ENCODE results near the gene RAI1. TPM values are rescaled to one million over a fixed set of nuclear protein-coding genes. Genes with fewer than 3 reads are reported as not detected.

RAI1 gene
- total and polyA plus RNA-seq, 2 of the 8 experiments (the other 6 are each of a cell fraction or from before 2014, with no cell fraction given): 0.39 to 1.2 TPM

DNA sequence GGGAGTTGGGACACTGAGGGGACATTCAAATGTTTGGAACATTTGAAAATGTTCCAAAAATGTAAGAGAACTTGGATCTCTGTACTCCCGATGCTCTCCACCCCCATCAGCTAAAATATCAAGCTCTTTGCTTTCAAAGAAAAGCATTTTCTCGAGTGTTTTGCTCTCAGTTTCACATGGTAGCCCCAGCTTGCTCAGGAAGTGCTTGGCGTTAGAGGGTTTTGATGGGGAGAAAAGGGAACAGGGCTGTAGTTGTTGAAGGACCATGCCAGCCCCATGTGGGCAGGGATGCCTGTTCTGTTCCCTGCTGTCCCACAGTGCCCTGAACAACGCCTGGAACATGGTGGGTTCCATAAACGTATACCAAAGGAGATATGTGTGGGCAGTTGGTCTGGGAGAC, 37.0 kb downstream of the RAI1 start (continued):
- TF ChIP-seq, protein P1, sequence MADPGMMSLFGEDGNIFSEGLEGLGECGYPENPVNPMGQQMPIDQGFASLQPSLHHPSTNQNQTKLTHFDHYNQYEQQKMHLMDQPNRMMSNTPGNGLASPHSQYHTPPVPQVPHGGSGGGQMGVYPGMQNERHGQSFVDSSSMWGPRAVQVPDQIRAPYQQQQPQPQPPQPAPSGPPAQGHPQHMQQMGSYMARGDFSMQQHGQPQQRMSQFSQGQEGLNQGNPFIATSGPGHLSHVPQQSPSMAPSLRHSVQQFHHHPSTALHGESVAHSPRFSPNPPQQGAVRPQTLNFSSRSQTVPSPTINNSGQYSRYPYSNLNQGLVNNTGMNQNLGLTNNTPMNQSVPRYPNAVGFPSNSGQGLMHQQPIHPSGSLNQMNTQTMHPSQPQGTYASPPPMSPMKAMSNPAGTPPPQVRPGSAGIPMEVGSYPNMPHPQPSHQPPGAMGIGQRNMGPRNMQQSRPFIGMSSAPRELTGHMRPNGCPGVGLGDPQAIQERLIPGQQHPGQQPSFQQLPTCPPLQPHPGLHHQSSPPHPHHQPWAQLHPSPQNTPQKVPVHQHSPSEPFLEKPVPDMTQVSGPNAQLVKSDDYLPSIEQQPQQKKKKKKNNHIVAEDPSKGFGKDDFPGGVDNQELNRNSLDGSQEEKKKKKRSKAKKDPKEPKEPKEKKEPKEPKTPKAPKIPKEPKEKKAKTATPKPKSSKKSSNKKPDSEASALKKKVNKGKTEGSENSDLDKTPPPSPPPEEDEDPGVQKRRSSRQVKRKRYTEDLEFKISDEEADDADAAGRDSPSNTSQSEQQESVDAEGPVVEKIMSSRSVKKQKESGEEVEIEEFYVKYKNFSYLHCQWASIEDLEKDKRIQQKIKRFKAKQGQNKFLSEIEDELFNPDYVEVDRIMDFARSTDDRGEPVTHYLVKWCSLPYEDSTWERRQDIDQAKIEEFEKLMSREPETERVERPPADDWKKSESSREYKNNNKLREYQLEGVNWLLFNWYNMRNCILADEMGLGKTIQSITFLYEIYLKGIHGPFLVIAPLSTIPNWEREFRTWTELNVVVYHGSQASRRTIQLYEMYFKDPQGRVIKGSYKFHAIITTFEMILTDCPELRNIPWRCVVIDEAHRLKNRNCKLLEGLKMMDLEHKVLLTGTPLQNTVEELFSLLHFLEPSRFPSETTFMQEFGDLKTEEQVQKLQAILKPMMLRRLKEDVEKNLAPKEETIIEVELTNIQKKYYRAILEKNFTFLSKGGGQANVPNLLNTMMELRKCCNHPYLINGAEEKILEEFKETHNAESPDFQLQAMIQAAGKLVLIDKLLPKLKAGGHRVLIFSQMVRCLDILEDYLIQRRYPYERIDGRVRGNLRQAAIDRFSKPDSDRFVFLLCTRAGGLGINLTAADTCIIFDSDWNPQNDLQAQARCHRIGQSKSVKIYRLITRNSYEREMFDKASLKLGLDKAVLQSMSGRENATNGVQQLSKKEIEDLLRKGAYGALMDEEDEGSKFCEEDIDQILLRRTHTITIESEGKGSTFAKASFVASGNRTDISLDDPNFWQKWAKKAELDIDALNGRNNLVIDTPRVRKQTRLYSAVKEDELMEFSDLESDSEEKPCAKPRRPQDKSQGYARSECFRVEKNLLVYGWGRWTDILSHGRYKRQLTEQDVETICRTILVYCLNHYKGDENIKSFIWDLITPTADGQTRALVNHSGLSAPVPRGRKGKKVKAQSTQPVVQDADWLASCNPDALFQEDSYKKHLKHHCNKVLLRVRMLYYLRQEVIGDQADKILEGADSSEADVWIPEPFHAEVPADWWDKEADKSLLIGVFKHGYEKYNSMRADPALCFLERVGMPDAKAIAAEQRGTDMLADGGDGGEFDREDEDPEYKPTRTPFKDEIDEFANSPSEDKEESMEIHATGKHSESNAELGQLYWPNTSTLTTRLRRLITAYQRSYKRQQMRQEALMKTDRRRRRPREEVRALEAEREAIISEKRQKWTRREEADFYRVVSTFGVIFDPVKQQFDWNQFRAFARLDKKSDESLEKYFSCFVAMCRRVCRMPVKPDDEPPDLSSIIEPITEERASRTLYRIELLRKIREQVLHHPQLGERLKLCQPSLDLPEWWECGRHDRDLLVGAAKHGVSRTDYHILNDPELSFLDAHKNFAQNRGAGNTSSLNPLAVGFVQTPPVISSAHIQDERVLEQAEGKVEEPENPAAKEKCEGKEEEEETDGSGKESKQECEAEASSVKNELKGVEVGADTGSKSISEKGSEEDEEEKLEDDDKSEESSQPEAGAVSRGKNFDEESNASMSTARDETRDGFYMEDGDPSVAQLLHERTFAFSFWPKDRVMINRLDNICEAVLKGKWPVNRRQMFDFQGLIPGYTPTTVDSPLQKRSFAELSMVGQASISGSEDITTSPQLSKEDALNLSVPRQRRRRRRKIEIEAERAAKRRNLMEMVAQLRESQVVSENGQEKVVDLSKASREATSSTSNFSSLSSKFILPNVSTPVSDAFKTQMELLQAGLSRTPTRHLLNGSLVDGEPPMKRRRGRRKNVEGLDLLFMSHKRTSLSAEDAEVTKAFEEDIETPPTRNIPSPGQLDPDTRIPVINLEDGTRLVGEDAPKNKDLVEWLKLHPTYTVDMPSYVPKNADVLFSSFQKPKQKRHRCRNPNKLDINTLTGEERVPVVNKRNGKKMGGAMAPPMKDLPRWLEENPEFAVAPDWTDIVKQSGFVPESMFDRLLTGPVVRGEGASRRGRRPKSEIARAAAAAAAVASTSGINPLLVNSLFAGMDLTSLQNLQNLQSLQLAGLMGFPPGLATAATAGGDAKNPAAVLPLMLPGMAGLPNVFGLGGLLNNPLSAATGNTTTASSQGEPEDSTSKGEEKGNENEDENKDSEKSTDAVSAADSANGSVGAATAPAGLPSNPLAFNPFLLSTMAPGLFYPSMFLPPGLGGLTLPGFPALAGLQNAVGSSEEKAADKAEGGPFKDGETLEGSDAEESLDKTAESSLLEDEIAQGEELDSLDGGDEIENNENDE (IDR thresholded peaks at IDR 0.05; ENCODE audit: insufficient replicate concordance, low read length): no peak
- TF ChIP-seq SIX5 (IDR thresholded peaks at IDR 0.05; ENCODE audit: low read depth, low read length) (no peak), CTBP2 (IDR thresholded peaks at IDR 0.05; ENCODE audit: borderline replicate concordance, insufficient read depth, insufficient read length, low read length) (no peak), SUZ12 (IDR thresholded peaks at IDR 0.05; ENCODE audit: low read length) (no peak), NRF1 (IDR thresholded peaks at IDR 0.05; ENCODE audit: low read depth, low read length) (no peak)

Measured in H1 (cell line).